Measurements from ENCODE around the gene CASKIN2.
"Not testable (repeated sequence)": the region's sequence is repeated elsewhere in the genome, so short reads cannot be mapped to it uniquely, and the experiment has no call there.

The CASKIN2 gene

DNA sequence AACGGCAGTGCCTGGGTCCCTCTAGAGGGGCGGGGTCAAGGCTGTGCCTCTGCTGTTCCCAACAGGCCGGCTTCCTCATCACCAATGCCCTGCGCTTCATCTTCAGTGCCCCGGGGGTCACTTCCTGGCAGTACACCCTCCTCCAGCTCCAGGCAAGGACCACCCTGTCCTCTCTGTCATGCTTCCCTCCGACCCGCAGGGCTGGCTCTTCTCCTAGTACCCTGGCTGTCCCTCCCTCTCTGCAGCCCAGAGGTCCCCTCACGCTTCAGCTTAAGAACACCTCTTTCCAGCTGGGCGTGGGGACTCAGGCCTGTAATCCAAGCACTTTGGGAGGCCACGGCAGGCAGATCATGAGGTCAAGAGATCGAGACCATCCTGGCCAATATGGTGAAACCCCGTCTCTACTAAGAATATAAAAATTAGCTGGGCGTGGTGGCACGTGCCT, 25.8 kb downstream of the CASKIN2 start:
- DNase-seq (ENCODE audit: low read depth in 2 of 2) = no peak

DNA sequence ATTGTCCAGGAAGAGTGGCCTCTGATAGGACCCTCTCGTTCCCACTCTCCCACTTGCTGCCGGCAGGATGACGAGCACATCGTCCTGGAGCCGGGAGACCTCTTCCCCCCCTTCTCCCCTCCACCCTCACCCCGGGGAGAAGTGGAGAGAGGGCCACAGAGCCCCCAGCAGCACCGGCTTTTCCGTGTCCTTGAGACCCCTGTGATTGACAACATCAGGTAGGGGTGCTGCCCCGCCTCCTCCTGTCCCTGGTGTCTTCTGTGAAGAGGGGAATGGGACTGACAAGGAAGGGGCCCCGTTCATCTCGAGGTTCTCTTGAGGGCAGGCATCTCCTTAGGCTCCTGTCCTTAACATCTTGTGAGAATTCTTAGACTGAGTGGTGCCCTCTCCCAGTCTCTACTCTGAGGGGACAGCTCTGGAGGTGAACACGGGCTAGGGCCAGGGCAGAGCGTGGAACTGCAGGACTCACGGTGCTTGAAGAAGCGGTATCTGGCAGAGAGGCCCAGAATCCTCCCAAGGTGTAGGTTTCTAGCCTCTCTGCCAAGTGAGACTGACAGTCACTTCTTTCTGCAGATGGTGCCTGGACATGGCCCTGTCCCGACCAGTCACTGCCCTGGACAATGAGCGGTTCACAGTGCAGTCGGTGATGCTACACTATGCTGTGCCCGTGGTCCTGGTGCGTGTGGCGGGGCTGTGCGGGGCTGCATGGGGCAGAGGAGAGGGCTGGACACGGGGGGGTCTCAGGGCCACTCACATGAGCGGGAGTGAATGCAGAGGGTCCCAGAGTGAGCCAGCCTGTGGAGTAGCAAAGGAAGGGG, 26.4 kb downstream of the CASKIN2 start:
- DNase-seq (ENCODE audit: low read depth in 2 of 2) = no peak

DNA sequence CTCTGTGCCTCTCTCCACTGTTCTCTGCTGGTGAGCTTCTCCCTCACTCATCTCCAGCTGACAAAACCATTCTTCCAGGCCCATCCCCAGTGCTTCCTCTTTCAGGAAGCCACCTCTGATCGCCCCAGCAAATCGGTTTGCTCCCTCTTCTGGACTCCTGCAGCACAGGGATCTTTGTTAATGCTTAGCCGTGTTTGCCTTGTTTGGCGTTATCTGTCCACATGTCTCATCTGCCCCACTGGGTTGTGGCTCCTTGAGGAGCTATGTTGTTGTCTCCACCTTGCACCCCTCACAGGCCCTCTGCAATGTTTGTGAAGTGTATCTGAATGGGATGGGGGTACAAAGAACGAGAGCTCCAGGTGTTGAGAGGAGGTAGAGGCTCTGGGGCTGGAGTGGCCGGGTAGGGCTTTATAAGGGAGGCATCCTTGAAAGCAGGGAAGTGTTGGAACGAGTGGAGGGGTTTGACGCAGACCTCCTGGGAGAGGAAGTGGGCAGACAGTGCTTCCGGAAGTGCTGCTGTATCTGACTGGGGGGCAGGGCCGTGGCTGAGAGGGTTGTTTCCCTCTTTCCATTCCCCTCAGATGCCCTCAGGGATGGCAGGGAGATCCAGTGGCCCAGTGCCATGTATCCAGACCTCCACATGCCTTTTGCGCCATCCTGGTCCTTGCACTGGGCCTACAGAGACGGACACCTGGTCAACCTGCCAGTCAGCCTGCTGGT, 27.8 kb downstream of the CASKIN2 start:
- DNase-seq (ENCODE audit: low read depth in 2 of 2) = peak; percentile 15 to 16

DNA sequence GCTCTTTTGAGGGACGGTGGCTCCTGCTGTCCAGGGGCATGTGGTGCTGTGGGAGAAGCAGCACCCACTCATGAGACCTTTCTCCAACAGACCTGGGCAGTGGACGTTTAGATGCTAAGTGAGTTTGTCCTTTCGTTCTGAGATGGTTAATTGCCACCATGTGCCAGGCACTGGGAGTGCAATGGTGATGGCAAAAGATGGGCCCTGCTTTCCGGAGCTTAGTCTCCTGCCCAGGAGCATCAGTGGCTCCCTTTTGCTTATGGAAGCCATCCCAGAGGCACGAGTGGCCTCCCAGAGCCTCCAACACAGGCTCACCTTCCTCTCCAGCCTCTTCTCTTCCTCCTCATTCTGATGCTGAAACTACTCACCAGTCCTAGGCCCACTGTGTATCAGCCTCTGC, 28.4 kb downstream of the CASKIN2 start:
- DNase-seq (ENCODE audit: low read depth in 2 of 2) = no peak

DNA sequence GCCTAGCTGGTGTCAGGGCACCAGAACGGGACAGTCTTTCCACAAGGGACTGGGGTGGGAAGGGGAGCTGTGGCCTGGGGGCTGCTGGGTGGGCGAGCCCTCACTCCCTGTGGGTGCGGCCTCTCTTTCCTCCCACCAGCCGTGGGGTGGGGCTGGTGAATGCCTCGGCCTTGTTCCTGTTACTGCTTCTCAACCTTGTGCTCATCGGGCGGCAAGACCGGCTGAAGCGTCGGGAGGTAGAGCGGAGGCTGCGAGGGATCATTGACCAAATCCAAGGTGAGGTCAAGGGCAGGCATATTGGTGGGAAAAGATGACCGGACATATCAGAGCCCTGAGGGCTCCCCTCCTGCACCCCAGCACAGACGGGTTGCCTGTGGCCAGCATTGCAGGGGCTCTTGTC, 29.2 kb downstream of the CASKIN2 start:
- DNase-seq (ENCODE audit: low read depth in 2 of 2) = no peak

DNA sequence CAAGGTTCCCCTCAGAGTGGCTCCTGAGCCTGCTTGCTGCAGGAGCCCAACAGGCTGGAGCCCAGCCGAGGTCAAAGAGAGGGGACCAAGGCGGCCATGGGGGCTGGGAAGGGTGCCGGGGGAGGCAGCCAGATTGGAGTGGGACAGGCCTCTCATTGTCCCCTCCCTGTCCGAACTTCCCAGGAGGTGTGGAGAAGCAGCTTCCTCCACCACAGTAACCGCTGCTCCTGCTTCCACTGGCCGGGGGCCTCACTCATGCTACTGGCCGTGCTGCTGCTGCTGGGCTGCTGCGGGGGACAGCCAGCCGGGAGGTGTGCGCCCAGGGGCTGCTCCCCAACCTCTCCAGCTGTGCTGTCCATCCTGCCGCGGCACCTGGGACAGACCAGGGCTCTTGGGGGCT, 29.6 kb downstream of the CASKIN2 start:
- no peak for DNase-seq (ENCODE audit: low read depth in 2 of 2)

DNA sequence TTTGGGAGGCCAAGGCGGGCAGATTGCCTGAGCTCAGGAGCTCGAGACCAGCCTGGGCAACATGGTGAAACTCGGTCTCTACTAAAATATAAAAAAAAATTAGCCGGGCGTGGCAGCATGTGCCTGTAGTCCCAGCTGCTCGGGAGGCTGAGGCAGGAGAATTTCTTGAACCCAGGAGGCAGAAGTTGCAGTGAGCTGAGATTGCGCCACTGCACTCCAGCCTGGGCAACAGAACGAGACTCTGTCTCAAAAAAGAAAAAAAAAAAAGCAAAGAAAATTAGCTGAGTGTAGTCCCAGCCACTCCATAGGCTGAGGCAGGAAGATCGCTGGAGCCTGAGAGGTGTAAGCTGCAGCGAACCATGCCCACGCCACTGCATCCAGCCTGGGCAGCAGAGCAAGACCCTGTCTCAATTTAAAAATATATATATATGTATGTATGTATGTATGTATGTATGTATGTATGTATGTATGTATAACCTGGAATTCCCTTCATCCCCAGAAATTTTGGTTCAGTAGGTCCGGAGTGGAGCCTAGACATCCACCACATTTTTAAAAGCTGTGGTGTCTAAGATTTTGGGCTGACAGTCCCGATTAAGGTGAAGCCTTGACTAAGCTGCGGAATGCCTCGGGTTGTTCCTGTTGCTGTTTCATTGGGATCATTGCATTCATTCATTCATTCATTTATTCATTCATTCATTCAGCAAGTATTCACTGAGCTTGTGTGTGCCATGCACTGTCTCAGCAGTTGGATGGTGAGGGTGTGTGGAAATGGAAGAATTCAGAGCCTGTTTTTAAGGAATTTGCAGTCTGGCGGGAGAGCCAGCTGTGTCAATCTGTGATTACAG, 33.0 kb downstream of the CASKIN2 start:
- DNase-seq (ENCODE audit: low read depth in 2 of 2) = no peak

DNA sequence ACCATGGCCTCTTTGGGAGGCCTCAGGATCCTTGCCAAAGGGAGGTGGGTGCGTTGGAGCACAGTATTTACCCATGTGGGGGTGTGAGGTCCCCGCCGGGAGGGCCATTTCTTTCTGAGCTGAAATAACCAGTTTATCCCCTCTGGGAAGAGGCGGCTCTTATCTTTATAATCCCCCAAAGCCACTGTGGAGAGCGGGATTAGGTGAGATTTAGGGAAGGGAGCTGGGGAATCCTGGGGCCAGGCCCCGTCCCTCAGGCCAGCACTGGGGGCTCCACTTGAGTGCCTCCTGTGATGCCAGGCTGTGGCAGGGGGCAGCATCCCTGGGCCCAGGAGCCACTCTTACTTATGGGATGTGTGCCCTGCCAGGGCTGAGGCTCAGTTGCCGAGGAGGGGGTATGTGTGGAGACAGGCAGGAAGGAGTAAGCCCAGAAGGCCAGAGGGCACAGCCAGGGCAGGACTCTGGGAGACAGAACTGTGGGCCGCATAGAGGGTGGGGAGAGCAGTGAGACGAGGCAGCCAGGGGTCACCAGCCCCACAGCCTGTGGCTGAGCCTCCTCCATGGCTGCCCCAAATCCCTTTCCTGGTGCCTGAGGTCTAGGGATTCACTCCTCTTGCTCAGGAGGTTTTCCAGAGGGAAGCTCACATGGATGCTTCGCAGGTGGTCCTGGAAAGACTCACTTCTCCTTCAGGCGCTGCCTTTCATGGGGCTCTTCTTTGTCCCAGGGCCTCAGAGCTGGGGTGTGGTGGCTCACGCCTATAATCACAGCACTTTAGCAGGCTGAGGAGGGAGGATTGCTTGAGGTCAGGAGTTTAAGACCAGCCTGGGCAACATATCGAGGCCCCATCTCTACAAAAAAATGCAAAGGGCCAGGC, 33.9 kb downstream of the CASKIN2 start:
- no peak for DNase-seq (ENCODE audit: low read depth in 2 of 2)

DNA sequence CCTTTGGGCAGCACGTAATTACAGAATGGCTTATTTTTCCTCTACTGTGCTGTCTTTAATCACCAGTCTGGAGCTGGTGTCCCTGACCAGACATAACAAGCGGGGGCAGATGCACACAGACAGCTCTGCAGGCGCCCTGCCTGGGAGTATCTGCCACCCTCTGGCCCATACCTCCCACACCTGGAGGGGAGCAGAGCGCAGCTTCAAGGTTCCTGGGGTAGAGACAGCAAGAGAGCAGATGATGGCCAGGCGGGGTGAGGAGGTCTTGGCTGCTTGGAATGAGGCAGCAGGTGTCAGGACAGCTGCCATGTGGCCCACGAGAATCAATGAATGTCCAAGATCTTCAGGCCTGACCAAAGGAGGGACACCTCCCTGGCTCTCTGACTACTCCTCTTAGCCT, 35.1 kb downstream of the CASKIN2 start:
- no peak for DNase-seq (ENCODE audit: low read depth in 2 of 2)

DNA sequence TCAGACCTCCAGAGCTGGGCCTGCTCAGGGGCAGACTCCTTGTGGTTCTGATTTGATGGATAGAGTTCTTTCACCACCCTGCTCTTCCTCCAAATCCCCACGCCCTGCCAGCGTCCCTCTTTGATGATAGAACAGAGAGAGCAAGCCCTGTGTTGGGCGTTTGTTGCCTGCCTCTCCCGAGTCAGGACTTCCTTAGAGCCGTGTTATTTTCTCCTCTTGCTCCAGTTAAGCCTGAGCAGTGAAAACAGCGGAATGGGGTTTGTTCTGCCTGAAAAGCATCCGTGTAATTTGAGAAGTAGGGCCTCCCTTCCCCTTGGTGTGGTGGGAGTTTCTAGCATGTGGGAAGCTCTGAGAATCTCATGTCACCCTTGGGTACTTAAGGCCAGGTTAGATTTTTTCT, 36.8 kb downstream of the CASKIN2 start:
- no peak for DNase-seq (ENCODE audit: low read depth in 2 of 2)

DNA sequence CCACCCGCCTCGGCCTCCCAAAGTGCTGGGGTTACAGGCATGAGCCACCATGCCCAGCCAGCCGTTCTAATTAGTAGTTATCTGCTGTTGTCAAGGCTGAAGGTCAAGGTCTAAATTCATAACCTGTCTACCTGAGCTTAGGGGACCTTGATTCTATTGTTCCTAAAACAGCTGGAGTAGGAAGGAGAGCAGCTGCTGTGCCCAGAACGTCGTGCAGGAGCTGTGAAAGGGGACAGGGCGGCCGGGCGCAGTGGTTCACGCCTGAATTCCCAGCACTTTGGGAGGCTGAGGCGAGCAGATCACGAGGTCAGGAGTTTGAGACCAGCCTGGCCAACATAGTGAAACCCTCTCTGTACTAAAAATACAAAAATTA, 37.9 kb downstream of the CASKIN2 start:
- DNase-seq (ENCODE audit: low read depth in 2 of 2) = not testable (repeated sequence)

DNA sequence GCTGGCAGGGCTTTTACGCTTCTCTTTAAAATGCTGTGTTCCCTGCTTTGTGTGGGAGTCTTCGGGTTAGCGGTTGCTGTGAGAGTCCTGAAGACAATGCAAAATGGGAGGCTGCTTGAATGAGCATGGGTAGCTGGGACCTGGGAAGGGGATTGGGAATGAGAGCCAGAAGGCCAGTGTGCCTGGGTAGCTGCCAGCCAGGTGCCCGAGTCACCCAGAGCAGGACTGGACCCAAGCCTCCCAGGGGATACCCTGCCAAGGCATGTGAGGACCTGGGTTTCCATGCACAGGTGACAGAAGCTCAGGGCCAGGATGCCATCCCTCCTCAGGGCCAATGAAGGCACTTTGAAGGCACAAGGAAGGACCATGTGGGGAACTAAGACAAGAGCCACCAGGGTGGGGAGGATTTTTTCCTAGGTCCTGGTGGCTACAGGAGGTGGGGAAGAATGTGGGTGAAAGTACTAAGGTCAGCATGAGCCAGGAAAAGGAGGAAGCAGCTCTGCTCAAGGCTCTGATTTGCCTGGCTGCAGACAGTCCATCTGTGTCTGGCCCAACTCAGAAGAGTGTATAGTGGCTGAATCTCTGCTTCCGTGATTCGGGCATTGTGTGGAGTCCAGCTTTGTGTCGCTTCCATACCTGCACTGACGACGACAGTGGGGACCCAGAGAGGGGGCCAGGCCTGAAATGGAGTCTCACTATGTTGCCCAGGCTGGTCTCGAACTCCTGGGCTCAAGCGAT, 38.4 kb downstream of the CASKIN2 start:
- no peak for DNase-seq (ENCODE audit: low read depth in 2 of 2)

DNA sequence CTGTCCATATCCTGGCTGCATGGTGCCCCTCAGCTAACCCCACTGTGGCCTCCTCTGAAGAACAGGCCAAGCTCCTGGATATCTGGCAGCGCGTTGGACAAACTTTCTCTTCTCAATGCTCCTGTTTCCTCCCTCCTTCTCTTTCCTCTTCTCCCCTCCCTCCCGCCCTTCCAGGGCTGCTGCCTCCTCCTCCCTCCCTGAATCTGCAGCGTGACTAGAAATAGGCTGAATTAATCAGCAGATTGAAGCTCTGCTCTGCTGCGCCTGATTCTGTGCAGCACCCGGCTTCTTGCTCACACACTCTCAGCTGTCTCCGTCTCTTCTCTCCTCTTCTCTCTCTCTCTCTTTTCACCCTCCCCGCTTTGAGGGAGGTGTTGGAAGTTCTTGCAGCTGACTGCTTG, 39.1 kb downstream of the CASKIN2 start:
- DNase-seq (ENCODE audit: low read depth in 2 of 2) = no peak

DNA sequence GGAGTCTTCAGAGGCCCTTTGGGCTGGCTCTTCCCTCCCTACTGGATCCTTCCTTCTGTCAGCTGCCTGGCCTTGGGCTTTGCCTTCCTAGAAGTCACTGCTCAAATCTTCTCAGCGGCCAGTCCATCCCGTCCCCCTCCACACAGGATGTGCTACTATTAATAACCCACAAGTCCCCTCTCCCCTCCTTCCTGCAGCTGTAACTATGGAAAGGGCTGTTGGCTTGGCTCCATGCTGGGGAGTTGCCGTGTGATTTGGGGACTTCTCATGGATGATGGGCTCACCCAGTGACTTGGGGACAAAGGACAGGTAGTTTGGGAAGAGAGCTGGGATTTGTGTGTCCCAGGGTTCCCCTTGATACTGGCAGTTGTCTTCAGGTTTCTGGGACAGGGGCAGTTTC, 39.5 kb downstream of the CASKIN2 start:
- no peak for DNase-seq (ENCODE audit: low read depth in 2 of 2)

DNA sequence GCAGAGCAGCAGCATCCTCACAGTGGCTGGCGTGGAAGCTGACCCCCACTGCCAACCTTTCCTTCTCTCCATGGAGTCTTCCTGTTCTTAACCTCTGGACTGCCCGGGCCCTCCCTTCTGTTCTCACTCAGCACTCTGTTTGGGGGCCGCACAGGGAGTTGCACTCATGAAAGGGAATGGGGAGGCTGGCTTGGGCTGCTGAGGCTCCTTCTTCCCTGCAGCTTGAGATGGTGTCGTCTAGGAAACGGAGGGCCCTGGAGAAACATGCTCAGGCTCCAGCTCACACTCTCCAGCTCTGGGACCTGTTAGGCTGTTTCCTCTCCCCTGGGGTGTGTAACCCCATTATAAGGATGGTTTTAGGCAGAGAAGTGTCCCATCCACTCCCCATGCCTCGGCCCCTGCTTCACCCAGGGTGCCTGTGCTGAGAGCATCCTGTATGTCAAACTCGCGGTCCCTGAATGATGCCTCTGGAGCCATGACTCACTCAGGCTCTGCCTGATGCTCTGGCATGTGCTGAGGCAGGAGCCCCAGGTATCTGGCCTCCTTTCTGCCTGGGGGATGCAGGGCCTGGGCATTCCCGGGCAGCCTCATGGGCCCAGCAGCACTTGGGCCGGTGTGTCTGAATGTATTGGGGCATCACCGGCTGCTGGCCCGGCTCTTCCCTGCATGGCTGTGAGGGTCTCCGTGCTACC, 40.0 kb downstream of the CASKIN2 start:
- no peak for DNase-seq (ENCODE audit: low read depth in 2 of 2)

DNA sequence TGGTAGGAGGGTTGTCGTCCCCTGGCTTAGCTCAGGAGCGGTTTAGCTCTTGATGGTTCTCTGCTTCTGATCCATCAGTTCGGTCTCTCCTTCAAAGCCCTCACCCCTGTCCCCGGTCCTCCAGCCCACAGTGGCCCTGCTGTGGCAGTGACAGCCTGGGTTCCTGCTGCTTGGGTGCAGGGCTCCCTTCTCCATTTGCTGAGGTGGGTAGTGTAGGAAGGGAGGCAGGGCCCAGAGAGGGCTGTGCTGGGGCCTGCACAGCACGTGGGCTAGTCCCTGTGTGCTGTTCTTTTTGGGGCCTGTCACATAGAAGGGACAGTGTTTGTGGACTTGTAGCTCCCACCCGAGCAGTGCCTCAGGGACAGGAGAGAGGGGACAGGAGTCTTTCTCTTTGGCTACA, 40.6 kb downstream of the CASKIN2 start:
- DNase-seq (ENCODE audit: low read depth in 2 of 2) = no peak

DNA sequence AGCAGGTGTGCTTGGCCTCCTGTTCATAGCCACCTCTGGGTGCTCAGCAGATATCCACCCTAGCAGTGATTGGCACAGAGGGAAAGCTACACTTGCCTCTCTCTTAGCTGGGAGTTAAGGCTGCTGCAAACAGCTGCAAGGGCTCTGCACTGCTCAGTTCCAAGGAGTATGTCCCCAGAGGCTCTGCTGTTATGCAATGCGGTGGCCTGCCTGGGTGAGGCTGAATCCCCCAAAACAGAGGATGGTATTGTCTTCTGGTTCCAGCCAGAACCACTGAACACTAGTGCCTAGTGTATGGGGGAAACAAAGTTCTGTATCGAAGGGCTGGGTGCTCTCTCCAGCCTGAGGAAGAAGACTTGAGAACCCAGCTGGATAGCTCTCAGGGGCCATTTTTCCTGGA, 42.1 kb downstream of the CASKIN2 start:
- no peak for DNase-seq (ENCODE audit: low read depth in 2 of 2)

DNA sequence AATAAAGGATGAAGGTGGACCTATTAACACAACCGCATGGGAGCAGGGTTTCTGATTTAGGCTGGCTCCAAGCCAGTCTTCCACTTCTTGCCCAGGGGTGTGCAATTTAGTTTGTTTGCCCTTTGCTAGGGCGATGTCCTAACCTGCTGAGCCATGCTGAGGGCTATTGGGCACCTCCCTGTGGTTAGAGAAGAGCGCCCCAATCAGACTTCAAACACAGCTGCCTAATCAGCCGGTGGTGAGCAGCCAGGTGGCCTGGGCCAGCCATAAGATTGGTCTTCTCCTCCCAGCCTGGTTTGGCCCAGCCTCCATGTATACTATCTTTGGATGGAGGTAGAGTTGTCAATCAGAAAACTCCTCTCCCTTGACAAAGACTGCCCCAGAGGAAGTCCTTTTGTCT, 43.2 kb downstream of the CASKIN2 start:
- no peak for DNase-seq (ENCODE audit: low read depth in 2 of 2)

DNA sequence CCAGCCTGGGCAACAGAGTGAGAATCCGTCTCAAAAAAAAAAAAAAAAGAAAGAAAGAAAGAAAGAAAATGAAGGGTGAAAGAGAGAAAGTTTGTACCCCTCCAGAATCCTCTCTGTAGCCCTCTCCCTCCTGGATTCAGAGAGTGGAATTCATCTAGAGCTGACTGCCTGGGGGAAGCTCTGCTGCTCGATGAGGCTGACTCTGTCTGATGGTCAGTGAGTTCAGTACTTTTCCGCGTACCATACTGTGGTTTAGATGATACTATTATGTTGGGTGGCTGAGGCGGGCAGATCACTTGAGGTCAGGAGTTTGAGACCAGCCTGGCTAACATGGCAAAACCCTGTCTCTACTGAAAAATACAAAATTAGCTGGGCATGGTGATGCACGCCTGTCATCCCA, 44.1 kb downstream of the CASKIN2 start:
- no peak for DNase-seq (ENCODE audit: low read depth in 2 of 2)

DNA sequence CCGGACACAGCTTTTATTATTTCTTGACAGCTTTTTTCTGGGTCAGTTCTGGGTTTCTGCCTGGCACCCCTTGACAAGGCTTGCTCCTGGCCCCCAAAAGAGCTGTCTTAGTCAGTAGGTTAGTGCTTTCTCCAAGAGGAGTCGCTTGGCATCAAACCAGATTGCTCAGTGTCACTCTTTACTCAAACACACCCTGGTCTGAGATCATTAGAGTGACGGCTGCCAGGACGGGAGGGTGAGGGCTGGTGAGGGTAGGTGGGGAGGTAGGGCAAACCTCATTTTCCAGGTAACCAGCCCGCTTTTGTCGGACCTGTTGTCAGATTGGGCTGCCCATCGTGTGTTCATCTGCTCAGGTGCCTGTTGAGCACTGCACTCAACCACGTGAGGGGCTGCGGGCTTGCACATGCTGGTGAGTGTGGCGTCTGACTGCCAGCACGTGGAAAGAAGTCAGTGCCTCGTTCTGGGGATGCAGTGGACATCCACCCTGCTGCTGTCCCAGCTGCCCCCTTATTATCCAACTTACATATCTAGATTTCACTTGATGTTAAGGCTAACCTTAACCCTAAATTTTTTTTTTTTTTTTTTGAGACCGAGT, 46.5 kb downstream of the CASKIN2 start:
- DNase-seq (ENCODE audit: low read depth in 2 of 2) = no peak

Data from stimulated activated CD8-positive, alpha-beta memory T cell treated with anti-CD3 and anti-CD28 coated beads, Interleukin-15, amount 100 ng/mL, for 4 hours (primary cell).